MCF 10A (cell line): ENCODE data around the gene ZNF385A. TPM values are rescaled to one million over a fixed set of nuclear protein-coding genes. Genes with fewer than 3 reads are reported as not detected.

Experiments used
- BruUV-seq: library from RNA; stranded (reverse); fragments of 400-500 nt; replicated peaks from 2 replicates; lab custom pipeline; 2021; lab: Mats Ljungman, UMichigan
- CTCF ChIA-PET: fragments of 300-600 bp; sonication (Branson Sonifier 250); formaldehyde crosslinking; extraction: SDS; loops from one replicate; lab custom pipeline; 2021; ENCODE audit warnings: antibody characterized with exemption, inconsistent platforms; lab: Yijun Ruan, JAX
- POLR2A ChIA-PET: fragments of 300-600, 350-650 bp; sonication (Branson Sonifier 250); formaldehyde crosslinking; extraction: SDS; loops from one replicate; lab custom pipeline; 2020; ENCODE audit warnings: antibody characterized with exemption, inconsistent platforms; lab: Yijun Ruan, JAX
- DNase-seq: peaks from one replicate; pipeline ENCODE4 v3.0.0-alpha.2; 2018; ENCODE audit not compliant: unreplicated experiment
- H3K27ac Mint-ChIP-seq: one replicate; pipeline ENCODE4 v1.8.0; 2022; ENCODE audit warnings: mild to moderate bottlenecking, low read depth, mixed read lengths; ENCODE audit not compliant: unreplicated experiment
- H3K27me3 Mint-ChIP-seq: one replicate; pipeline ENCODE4 v1.8.0; 2022; ENCODE audit warnings: mixed read lengths; ENCODE audit not compliant: insufficient read depth, unreplicated experiment
- H3K36me3 Mint-ChIP-seq: one replicate; pipeline ENCODE4 v1.8.0; 2022; ENCODE audit warnings: mild to moderate bottlenecking, moderate library complexity, mixed read lengths; ENCODE audit not compliant: insufficient read depth, unreplicated experiment
- H3K4me1 Mint-ChIP-seq: one replicate; pipeline ENCODE4 v1.8.0; 2022; ENCODE audit warnings: mixed read lengths; ENCODE audit not compliant: insufficient read depth, unreplicated experiment
- H3K4me3 Mint-ChIP-seq: one replicate; pipeline ENCODE4 v1.8.0; 2022; ENCODE audit warnings: mild to moderate bottlenecking, moderate library complexity, mixed read lengths; ENCODE audit not compliant: unreplicated experiment
- H3K9me3 Mint-ChIP-seq: one replicate; pipeline ENCODE4 v1.8.0; 2022; ENCODE audit warnings: mixed read lengths; ENCODE audit not compliant: unreplicated experiment
- intact Hi-C: fragments of 100-400 bp; cut with micrococcal nuclease; formaldehyde crosslinking; loops from 2 replicates; pipeline ENCODE4 v1.14.1; 2022
- total RNA-seq: library from RNA; stranded (reverse); gene quantifications from 2 replicates; pipeline ENCODE4 v1.2.3, GENCODE V29; 2022
- TF ChIP-seq, protein P1 (sequence below): fragments of 200-600 bp; IDR thresholded peaks from one replicate; pipeline ENCODE4 v1.8.0; 2022; ENCODE audit warnings: antibody characterized with exemption, mild to moderate bottlenecking; ENCODE audit not compliant: unreplicated experiment

The ZNF385A gene
- total RNA-seq, 1 experiment from 2014 or later, result 8.3 TPM

DNA sequence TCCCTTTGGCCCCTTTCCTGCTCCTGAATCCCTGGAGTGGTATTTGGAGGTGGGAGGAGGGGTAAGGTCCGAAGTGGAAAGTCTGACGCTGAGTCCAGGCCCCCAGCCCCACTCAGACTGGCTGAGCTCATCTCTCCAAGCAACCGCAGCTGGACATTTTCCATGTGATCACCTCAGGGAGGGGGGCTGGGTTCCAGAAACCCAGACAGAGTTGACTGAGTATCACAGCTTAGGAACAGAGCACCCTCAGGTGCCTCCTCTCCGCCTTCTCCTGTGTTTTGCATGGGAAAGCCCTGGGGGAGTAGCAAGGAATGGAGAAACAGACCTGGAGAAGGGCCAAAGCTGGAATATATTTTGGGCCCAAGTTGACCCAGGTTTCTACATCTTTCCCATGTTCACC, 42.6 kb upstream of the ZNF385A start:
- no peaks in the 10 kb centered on the region for H3K9me3 Mint-ChIP-seq
- ChIA-PET POLR2A (interaction anchor here (0.6 to 7.9 kb wide), 3 partner anchors 11 to 53 kb away, joined by 3 to 108 read pairs (median 3); partner anchors contain the start of gene ITGA5), CTCF (interaction anchor here (4.3 to 33.3 kb wide), 2 partner anchors 12 to 26 kb away, joined by 35 to 982 read pairs; no protein-coding TSS in a partner anchor)
- no peak overlapping the region for H3K4me3 Mint-ChIP-seq
- no TSS peak for BruUV-seq
- no peaks in the 10 kb centered on the region for H3K27me3 Mint-ChIP-seq
- peaks cover 68% of the 10 kb centered on the region for H3K4me1 Mint-ChIP-seq
- TF ChIP-seq, protein P1, sequence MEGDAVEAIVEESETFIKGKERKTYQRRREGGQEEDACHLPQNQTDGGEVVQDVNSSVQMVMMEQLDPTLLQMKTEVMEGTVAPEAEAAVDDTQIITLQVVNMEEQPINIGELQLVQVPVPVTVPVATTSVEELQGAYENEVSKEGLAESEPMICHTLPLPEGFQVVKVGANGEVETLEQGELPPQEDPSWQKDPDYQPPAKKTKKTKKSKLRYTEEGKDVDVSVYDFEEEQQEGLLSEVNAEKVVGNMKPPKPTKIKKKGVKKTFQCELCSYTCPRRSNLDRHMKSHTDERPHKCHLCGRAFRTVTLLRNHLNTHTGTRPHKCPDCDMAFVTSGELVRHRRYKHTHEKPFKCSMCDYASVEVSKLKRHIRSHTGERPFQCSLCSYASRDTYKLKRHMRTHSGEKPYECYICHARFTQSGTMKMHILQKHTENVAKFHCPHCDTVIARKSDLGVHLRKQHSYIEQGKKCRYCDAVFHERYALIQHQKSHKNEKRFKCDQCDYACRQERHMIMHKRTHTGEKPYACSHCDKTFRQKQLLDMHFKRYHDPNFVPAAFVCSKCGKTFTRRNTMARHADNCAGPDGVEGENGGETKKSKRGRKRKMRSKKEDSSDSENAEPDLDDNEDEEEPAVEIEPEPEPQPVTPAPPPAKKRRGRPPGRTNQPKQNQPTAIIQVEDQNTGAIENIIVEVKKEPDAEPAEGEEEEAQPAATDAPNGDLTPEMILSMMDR, result no peak
- no peaks in the 10 kb centered on the region for H3K36me3 Mint-ChIP-seq
- peak; percentile 71 for DNase-seq
- intact Hi-C loops, result no loop called here
- no peak overlapping the region for H3K27ac Mint-ChIP-seq

DNA sequence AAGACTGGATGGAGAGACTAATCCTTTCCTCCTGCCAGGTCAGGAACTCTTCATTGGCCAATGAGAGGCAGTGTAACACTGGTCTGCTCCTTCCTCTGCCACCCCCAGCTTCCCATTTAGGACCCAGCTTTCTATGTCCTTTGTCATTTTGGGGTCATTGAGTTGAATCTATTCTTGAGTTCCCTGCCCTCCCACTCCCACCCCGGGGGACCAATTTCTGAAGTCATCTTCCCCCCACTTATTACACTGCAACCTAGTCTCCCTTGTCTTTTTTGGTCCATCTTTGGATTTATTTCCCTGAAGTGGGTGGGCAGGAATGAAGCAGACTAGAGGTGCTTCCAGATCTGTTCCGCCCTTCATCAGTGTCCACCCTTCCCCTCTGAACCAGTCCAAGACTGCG, 42.2 kb upstream of the ZNF385A start:
- Mint-ChIP-seq H3K27me3 (no peaks in the 10 kb centered on the region), H3K36me3 (no peaks in the 10 kb centered on the region), H3K27ac (no peak overlapping the region), H3K4me1 (peaks cover 68% of the 10 kb centered on the region), H3K4me3 (no peak overlapping the region), H3K9me3 (no peaks in the 10 kb centered on the region)
- CTCF ChIA-PET, result interaction anchor here (0.6 to 33.3 kb wide), 3 partner anchors 12 to 175 kb away, joined by 3 to 982 read pairs (median 35); no protein-coding TSS in a partner anchor
- TF ChIP-seq, protein P1, result no peak
- BruUV-seq, result no TSS peak
- intact Hi-C loops, result no loop called here
- POLR2A ChIA-PET, result interaction anchor here (1.0 to 7.9 kb wide), 2 partner anchors 11 to 53 kb away, joined by 3 to 108 read pairs; partner anchors contain the start of gene ITGA5
- DNase-seq, result no peak

DNA sequence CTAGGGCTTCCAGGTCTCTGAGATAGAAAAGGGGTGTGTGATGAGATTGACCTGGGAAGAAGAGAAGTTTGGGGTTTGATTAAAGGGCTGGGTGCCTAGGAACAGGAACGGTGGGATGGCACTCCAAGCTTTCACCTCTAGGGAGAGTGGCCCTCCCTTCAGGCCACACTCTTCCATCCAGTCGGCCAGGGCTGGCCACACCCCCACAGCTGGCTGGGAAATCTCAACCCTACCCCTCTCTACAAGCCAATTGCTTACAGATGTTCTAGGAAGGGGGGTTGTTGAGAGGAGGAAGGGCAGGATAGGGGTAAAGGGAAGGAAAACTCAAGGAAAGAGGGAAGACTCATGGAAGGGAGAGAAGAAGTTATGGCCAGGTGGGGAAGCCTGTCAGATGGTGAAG, 41.2 kb upstream of the ZNF385A start:
- intact Hi-C loops, result no loop called here
- Mint-ChIP-seq H3K36me3 (no peaks in the 10 kb centered on the region), H3K4me3 (no peak overlapping the region), H3K4me1 (peaks cover 71% of the 10 kb centered on the region), H3K9me3 (no peaks in the 10 kb centered on the region), H3K27ac (no peak overlapping the region), H3K27me3 (no peaks in the 10 kb centered on the region)
- ChIA-PET CTCF (interaction anchor here (0.6 to 3.7 kb wide), 6 partner anchors 14 to 46 kb away, joined by 3 to 28 read pairs (median 6); no protein-coding TSS in a partner anchor), POLR2A (no interaction called here)
- TF ChIP-seq, protein P1, result no peak
- no peak for DNase-seq
- BruUV-seq, result no TSS peak

DNA sequence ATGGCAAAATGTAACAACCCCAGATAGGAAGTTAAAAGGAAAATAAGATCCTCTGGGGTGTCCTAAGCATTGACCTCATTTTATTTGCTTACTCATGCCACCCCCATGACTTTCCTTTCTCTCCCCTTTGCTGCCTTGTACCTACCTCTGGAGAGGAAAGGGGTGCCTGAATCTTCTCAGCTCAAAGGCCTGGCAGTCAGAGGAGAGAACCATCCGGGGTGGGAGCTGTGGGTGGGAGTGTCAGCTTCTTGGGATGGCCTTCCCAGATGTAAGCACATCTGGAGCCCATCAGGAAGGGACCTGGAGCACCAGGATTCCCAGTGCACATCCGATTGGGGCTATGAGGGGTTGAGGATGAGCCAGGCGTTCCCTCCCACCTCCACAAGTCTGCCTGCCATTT, 39.7 kb upstream of the ZNF385A start:
- no peaks in the 10 kb centered on the region for H3K9me3 Mint-ChIP-seq
- intact Hi-C loops, result no loop called here
- no peak overlapping the region for H3K27ac Mint-ChIP-seq
- H3K36me3 Mint-ChIP-seq, result no peaks in the 10 kb centered on the region
- DNase-seq, result no peak
- no TSS peak for BruUV-seq
- H3K4me1 Mint-ChIP-seq, result peaks cover 65% of the 10 kb centered on the region
- TF ChIP-seq, protein P1, result no peak
- no peak overlapping the region for H3K4me3 Mint-ChIP-seq
- ChIA-PET POLR2A (interaction anchor here (0.6 to 1.5 kb wide), 3 partner anchors 8 to 22 kb away, joined by 3 to 4 read pairs (median 3); no protein-coding TSS in a partner anchor), CTCF (interaction anchor here (0.6 to 3.7 kb wide), 7 partner anchors 13 to 45 kb away, joined by 3 to 28 read pairs (median 4); no protein-coding TSS in a partner anchor)
- H3K27me3 Mint-ChIP-seq, result no peaks in the 10 kb centered on the region
